Measurements from ENCODE around the gene MARCHF3. TPM values are rescaled to one million over a fixed set of nuclear protein-coding genes. Genes with fewer than 3 reads are reported as not detected.
"Not testable (repeated sequence)": the region's sequence is repeated elsewhere in the genome, so short reads cannot be mapped to it uniquely, and the experiment has no call there.

MARCHF3 gene
- total RNA-seq, 2 experiments from 2014 or later, result 2.0 to 2.4 TPM

- H3K27me3 Mint-ChIP-seq (ENCODE audit: low read depth); H3K9me3 Mint-ChIP-seq (ENCODE audit: insufficient read depth): not testable (repeated sequence)
- ChIA-PET CTCF (interaction anchor here (0.7 to 4.2 kb wide), 9 partner anchors 16 to 253 kb away, joined by 3 to 17 read pairs (median 4); partner anchors contain the start of gene PHAX), POLR2A (interaction anchor here (0.6 to 4.4 kb wide), 26 partner anchors 8 to 639 kb away, joined by 3 to 87 read pairs (median 4); partner anchors contain the start of genes C5orf63, LMNB1, MARCHF3 and PHAX)
- H3K27ac Mint-ChIP-seq, result peak overlapping the region; percentile 96
- peaks cover 51% of the 10 kb centered on the region for H3K4me1 Mint-ChIP-seq (ENCODE audit: low read depth)
- peaks cover 45% of the 10 kb centered on the region for H3K36me3 Mint-ChIP-seq (ENCODE audit: low read depth)
- peak overlapping the region; percentile 72 for H3K4me3 Mint-ChIP-seq
- DNase-seq (peak; percentile 83), ATAC-seq (peak; percentile 67)
Observed at GRCh38 chr5:126853541-126854307, 176.6 kb downstream of the MARCHF3 start.

GRCh38 chr5:126852841-126853271 lies 177.5 kb downstream of the MARCHF3 start:
- Mint-ChIP-seq H3K4me1 (ENCODE audit: low read depth) (peaks cover 56% of the 10 kb centered on the region), H3K36me3 (ENCODE audit: low read depth) (peaks cover 45% of the 10 kb centered on the region), H3K9me3 (ENCODE audit: insufficient read depth) (no peaks in the 10 kb centered on the region), H3K27ac (peak overlapping the region; percentile 96), H3K27me3 (ENCODE audit: low read depth) (no peaks in the 10 kb centered on the region), H3K4me3 (peak overlapping the region; percentile 72)
- POLR2A ChIA-PET, result interaction anchor here (0.6 to 4.4 kb wide), 16 partner anchors 15 to 376 kb away, joined by 3 to 87 read pairs (median 5); partner anchors contain the start of genes C5orf63, LMNB1, MARCHF3 and PHAX
- ATAC-seq, result no peak
- no peak for DNase-seq
- CTCF ChIA-PET, result interaction anchor here (0.6 to 4.2 kb wide), 8 partner anchors 15 to 252 kb away, joined by 3 to 17 read pairs (median 4); partner anchors contain the start of gene PHAX

GRCh38 chr5:126852091-126852571 lies 178.2 kb downstream of the MARCHF3 start:
- Mint-ChIP-seq H3K27ac (peak overlapping the region; percentile 96), H3K4me3 (peak overlapping the region; percentile 72), H3K9me3 (ENCODE audit: insufficient read depth) (no peaks in the 10 kb centered on the region), H3K36me3 (ENCODE audit: low read depth) (peaks cover 43% of the 10 kb centered on the region), H3K27me3 (ENCODE audit: low read depth) (no peaks in the 10 kb centered on the region), H3K4me1 (ENCODE audit: low read depth) (peaks cover 56% of the 10 kb centered on the region)
- peak; percentile 50 for DNase-seq
- peak; percentile 51 for ATAC-seq
- ChIA-PET CTCF (interaction anchor here (0.8 to 4.2 kb wide), 3 partner anchors 15 to 174 kb away, joined by 4 to 17 read pairs (median 4); no protein-coding TSS in a partner anchor), POLR2A (interaction anchor here (0.8 to 4.4 kb wide), 6 partner anchors 25 to 251 kb away, joined by 3 to 87 read pairs (median 5); partner anchors contain the start of genes LMNB1 and PHAX)

GRCh38 chr5:126851501-126852011 lies 178.8 kb downstream of the MARCHF3 start:
- no peaks in the 10 kb centered on the region for H3K27me3 Mint-ChIP-seq (ENCODE audit: low read depth)
- ChIA-PET POLR2A (interaction anchor here (0.8 to 4.4 kb wide), 3 partner anchors 74 to 180 kb away, joined by 3 to 87 read pairs (median 3); partner anchors contain the start of gene LMNB1), CTCF (interaction anchor here (0.8 to 4.2 kb wide), 4 partner anchors 16 to 173 kb away, joined by 3 to 17 read pairs (median 4); no protein-coding TSS in a partner anchor)
- ATAC-seq (no peak), DNase-seq (peak; percentile 49)
- H3K36me3 Mint-ChIP-seq (ENCODE audit: low read depth), result peaks cover 40% of the 10 kb centered on the region
- no peaks in the 10 kb centered on the region for H3K9me3 Mint-ChIP-seq (ENCODE audit: insufficient read depth)
- H3K4me1 Mint-ChIP-seq (ENCODE audit: low read depth), result peaks cover 61% of the 10 kb centered on the region
- no peak overlapping the region for H3K4me3 Mint-ChIP-seq
- peak overlapping the region; percentile 96 for H3K27ac Mint-ChIP-seq

GRCh38 chr5:126849101-126849678 lies 181.2 kb downstream of the MARCHF3 start:
- peaks cover 30% of the 10 kb centered on the region for H3K36me3 Mint-ChIP-seq (ENCODE audit: low read depth)
- ChIA-PET POLR2A (interaction anchor here (1.0 kb wide), 1 partner anchor 71 kb away, joined by 4 read pairs; no protein-coding TSS in a partner anchor), CTCF (interaction anchor here (1.1 to 1.2 kb wide), 2 partner anchors 69 to 173 kb away, joined by 3 read pairs; no protein-coding TSS in a partner anchor)
- no peaks in the 10 kb centered on the region for H3K9me3 Mint-ChIP-seq (ENCODE audit: insufficient read depth)
- peaks cover 68% of the 10 kb centered on the region for H3K4me1 Mint-ChIP-seq (ENCODE audit: low read depth)
- H3K27me3 Mint-ChIP-seq (ENCODE audit: low read depth), result no peaks in the 10 kb centered on the region
- no peak overlapping the region for H3K4me3 Mint-ChIP-seq
- ATAC-seq, result no peak
- peak; percentile 12 for DNase-seq
- no peak overlapping the region for H3K27ac Mint-ChIP-seq

- Mint-ChIP-seq H3K27me3 (ENCODE audit: low read depth) (no peaks in the 10 kb centered on the region), H3K4me1 (ENCODE audit: low read depth) (peaks cover 63% of the 10 kb centered on the region), H3K9me3 (ENCODE audit: insufficient read depth) (no peaks in the 10 kb centered on the region), H3K4me3 (no peak overlapping the region), H3K36me3 (ENCODE audit: low read depth) (peaks cover 23% of the 10 kb centered on the region), H3K27ac (no peak overlapping the region)
- ATAC-seq (no peak), DNase-seq (peak; percentile 21)
- ChIA-PET POLR2A (interaction anchor here (0.6 kb wide), 1 partner anchor 14 kb away, joined by 3 read pairs; no protein-coding TSS in a partner anchor), CTCF (interaction anchor here (1.1 to 1.2 kb wide), 2 partner anchors 68 to 172 kb away, joined by 3 read pairs; no protein-coding TSS in a partner anchor)
Observed at GRCh38 chr5:126848253-126848652, 182.1 kb downstream of the MARCHF3 start.

- ATAC-seq, result no peak
- Mint-ChIP-seq H3K4me1 (ENCODE audit: low read depth) (peaks cover 60% of the 10 kb centered on the region), H3K9me3 (ENCODE audit: insufficient read depth) (no peaks in the 10 kb centered on the region), H3K27me3 (ENCODE audit: low read depth) (no peaks in the 10 kb centered on the region), H3K4me3 (no peak overlapping the region), H3K36me3 (ENCODE audit: low read depth) (peaks cover 23% of the 10 kb centered on the region), H3K27ac (no peak overlapping the region)
- no peak for DNase-seq
- CTCF ChIA-PET, result no interaction called here
- POLR2A ChIA-PET, result interaction anchor here (0.6 kb wide), 1 partner anchor 13 kb away, joined by 3 read pairs; no protein-coding TSS in a partner anchor
Observed at GRCh38 chr5:126847826-126848251, 182.5 kb downstream of the MARCHF3 start.

- Mint-ChIP-seq H3K27me3 (ENCODE audit: low read depth) (no peaks in the 10 kb centered on the region), H3K4me1 (ENCODE audit: low read depth) (peaks cover 56% of the 10 kb centered on the region), H3K27ac (no peak overlapping the region), H3K36me3 (ENCODE audit: low read depth) (peaks cover 21% of the 10 kb centered on the region), H3K4me3 (no peak overlapping the region), H3K9me3 (ENCODE audit: insufficient read depth) (no peaks in the 10 kb centered on the region)
- no peak for DNase-seq
- CTCF ChIA-PET, result no interaction called here
- POLR2A ChIA-PET, result no interaction called here
- no peak for ATAC-seq
Observed at GRCh38 chr5:126847456-126847820, 182.9 kb downstream of the MARCHF3 start.

GRCh38 chr5:126846744-126847455 lies 183.5 kb downstream of the MARCHF3 start:
- CTCF ChIA-PET, result no interaction called here
- no peak for DNase-seq
- H3K4me1 Mint-ChIP-seq (ENCODE audit: low read depth), result peaks cover 50% of the 10 kb centered on the region
- H3K4me3 Mint-ChIP-seq, result no peak overlapping the region
- H3K27ac Mint-ChIP-seq, result peak overlapping the region; percentile 27
- H3K27me3 Mint-ChIP-seq (ENCODE audit: low read depth), result no peaks in the 10 kb centered on the region
- POLR2A ChIA-PET, result no interaction called here
- no peak for ATAC-seq
- no peaks in the 10 kb centered on the region for H3K9me3 Mint-ChIP-seq (ENCODE audit: insufficient read depth)
- peaks cover 21% of the 10 kb centered on the region for H3K36me3 Mint-ChIP-seq (ENCODE audit: low read depth)

- H3K27ac Mint-ChIP-seq, result peak overlapping the region; percentile 27
Observed at GRCh38 chr5:126846344-126846743, 184.0 kb downstream of the MARCHF3 start.

More at GRCh38 chr5:126846344-126846743, 184.0 kb downstream of the MARCHF3 start:
- DNase-seq (no peak), ATAC-seq (no peak)
- peaks cover 45% of the 10 kb centered on the region for H3K4me1 Mint-ChIP-seq (ENCODE audit: low read depth)
- H3K36me3 Mint-ChIP-seq (ENCODE audit: low read depth), result peaks cover 19% of the 10 kb centered on the region
- no peaks in the 10 kb centered on the region for H3K27me3 Mint-ChIP-seq (ENCODE audit: low read depth)
- H3K4me3 Mint-ChIP-seq, result no peak overlapping the region
- ChIA-PET POLR2A (interaction anchor here (0.8 kb wide), 1 partner anchor 7 kb away, joined by 4 read pairs; no protein-coding TSS in a partner anchor), CTCF (no interaction called here)
- no peaks in the 10 kb centered on the region for H3K9me3 Mint-ChIP-seq (ENCODE audit: insufficient read depth)

Data from activated CD8-positive, alpha-beta T cell treated with anti-CD3 and anti-CD28 coated beads, Interleukin-2, amount 10 ng/mL, durations not matched to agents 7 days and 5 days (primary cell).